Hepatocyte (in vitro differentiated cells): Measurements from ENCODE around the gene CMTM8.

Source experiments
- EZH2 ChIP-seq: fragments of 200-600 bp; sonication (generic); IDR thresholded peaks from 2 replicates; pipeline ENCODE4 v1.6.1; 2016; ENCODE audit warnings: antibody characterized with exemption, mild to moderate bottlenecking, borderline replicate concordance
- EZH2phosphoT487 ChIP-seq: fragments of 200-600 bp; sonication (generic); IDR thresholded peaks from one replicate; pipeline ENCODE4 v1.6.1; 2018; ENCODE audit warnings: antibody characterized with exemption, mild to moderate bottlenecking, low read depth, moderate library complexity; ENCODE audit not compliant: unreplicated experiment, severe bottlenecking
- TF ChIP-seq, protein P1 (sequence below): fragments of 200-600 bp; sonication (generic); IDR thresholded peaks from 2 replicates; pipeline ENCODE4 v1.5.1; 2016; ENCODE audit warnings: antibody characterized with exemption, mild to moderate bottlenecking; ENCODE audit not compliant: poor library complexity

DNA sequence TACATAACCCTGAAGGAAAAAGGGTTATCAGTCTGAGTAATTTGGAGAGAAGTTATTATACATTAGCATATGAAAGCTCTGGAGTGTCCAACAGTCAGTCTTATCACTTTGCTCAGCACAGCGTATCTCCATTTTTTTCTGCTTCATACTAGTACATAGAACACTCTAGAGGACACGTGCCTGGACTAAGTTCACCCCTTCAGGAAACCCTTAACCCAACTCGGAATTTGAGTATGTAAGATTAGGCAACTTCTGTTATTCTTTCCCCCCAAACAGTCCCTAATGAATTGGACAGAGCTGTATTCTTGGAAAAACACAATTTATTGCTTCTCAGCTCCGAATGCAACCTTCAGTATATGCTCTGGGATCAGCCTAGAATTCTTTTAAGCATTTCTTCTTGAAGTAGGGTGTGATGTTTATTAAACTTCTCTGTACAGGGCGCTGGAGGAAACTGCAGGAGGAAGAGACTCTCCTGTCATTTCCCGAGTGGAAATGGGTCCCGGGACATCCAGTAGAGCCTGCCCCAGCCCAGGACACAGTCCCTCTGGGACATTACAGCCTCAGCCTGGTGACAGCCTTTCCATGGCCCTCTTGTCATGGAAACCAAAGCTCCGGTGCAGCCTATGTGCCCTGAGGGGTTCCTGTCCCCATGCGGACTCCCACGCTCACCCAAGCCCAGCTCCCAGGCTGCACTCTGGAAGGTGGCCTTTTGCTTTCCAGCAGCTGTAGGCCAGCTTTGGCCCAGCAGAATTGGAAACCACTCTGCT lies 37.3 kb upstream of the CMTM8 start:
- TF ChIP-seq, protein P1, sequence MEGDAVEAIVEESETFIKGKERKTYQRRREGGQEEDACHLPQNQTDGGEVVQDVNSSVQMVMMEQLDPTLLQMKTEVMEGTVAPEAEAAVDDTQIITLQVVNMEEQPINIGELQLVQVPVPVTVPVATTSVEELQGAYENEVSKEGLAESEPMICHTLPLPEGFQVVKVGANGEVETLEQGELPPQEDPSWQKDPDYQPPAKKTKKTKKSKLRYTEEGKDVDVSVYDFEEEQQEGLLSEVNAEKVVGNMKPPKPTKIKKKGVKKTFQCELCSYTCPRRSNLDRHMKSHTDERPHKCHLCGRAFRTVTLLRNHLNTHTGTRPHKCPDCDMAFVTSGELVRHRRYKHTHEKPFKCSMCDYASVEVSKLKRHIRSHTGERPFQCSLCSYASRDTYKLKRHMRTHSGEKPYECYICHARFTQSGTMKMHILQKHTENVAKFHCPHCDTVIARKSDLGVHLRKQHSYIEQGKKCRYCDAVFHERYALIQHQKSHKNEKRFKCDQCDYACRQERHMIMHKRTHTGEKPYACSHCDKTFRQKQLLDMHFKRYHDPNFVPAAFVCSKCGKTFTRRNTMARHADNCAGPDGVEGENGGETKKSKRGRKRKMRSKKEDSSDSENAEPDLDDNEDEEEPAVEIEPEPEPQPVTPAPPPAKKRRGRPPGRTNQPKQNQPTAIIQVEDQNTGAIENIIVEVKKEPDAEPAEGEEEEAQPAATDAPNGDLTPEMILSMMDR = no peak
- TF ChIP-seq EZH2 (no peak), EZH2phosphoT487 (no peak)
